Fibroblast of lung (primary cell): ENCODE measurements around the gene GNPTG. TPM values are rescaled to one million over a fixed set of nuclear protein-coding genes. Genes with fewer than 3 reads are reported as not detected.
A peak's percentile ranks its signal among the peaks of the same experiment; 100 is the strongest.

Experiments
- DNase-seq, 2 donors: peaks; one replicate each; pipeline versions ENCODE4 v3.0.0 to v3.0.0-alpha.2; 2010; ENCODE audit warnings: low read depth in 2 of 2
- H2AFZ ChIP-seq: 2 replicates; pipeline ENCODE4 v1.5.1; 2012; ENCODE audit warnings: low read length, control low read depth, inconsistent platforms
- H3K27ac ChIP-seq: 2 replicates; pipeline ENCODE4 v1.5.1; 2011; ENCODE audit warnings: low read length, control low read depth; ENCODE audit not compliant: insufficient read depth
- H3K27me3 ChIP-seq: 2 replicates; pipeline ENCODE4 v1.5.1; 2011; ENCODE audit warnings: mild to moderate bottlenecking, low read length; ENCODE audit not compliant: control insufficient read depth, insufficient read depth
- H3K36me3 ChIP-seq: 2 replicates; pipeline ENCODE4 v1.5.1; 2011; ENCODE audit warnings: low read length; ENCODE audit not compliant: control insufficient read depth, insufficient read depth
- H3K4me1 ChIP-seq: 2 replicates; pipeline ENCODE4 v1.5.1; 2011; ENCODE audit warnings: low read length; ENCODE audit not compliant: control insufficient read depth, insufficient read depth; ENCODE audit errors: extremely low read depth
- H3K4me2 ChIP-seq: 2 replicates; pipeline ENCODE4 v1.5.1; 2011; ENCODE audit warnings: low read length, control low read depth; ENCODE audit not compliant: insufficient read depth; ENCODE audit errors: extremely low read depth
- H3K4me3 ChIP-seq, 4 experiments: fragments of 200-600 bp in 1 of 4; sonication (generic) in 1 of 4; replicated peaks in 1 of 4; 2 replicates each; pipeline ENCODE4 v1.5.1; 2011 to 2016; ENCODE audit warnings: low read length in 4 of 4, low read depth in 3 of 4, mild to moderate bottlenecking in 3 of 4, control low read depth in 2 of 4, inconsistent platforms in 1 of 4, mixed read lengths in 1 of 4; ENCODE audit not compliant: insufficient read depth in 1 of 4; ENCODE audit errors: control extremely low read depth in 1 of 4
- H3K79me2 ChIP-seq: 2 replicates; pipeline ENCODE4 v1.5.1; 2012; ENCODE audit warnings: mild to moderate bottlenecking, low read length, inconsistent platforms; ENCODE audit not compliant: control insufficient read depth, insufficient read depth
- H3K9ac ChIP-seq: 2 replicates; pipeline ENCODE4 v1.5.1; 2011; ENCODE audit warnings: mild to moderate bottlenecking, low read length, control low read depth; ENCODE audit not compliant: insufficient read depth
- H3K9me3 ChIP-seq: 2 replicates; pipeline ENCODE4 v1.5.1; 2012; ENCODE audit warnings: low read depth, low read length; ENCODE audit not compliant: control insufficient read depth, insufficient read depth
- H4K20me1 ChIP-seq: 2 replicates; pipeline ENCODE4 v1.5.1; 2011; ENCODE audit warnings: low read length; ENCODE audit not compliant: control insufficient read depth, insufficient read depth; ENCODE audit errors: extremely low read depth
- EZH2 ChIP-seq: IDR thresholded peaks from 2 replicates; pipeline ENCODE4 v1.5.1; 2012; ENCODE audit warnings: low read length, control low read depth, mild to moderate bottlenecking; ENCODE audit errors: missing control alignments
- polyA plus RNA-seq, 2 donors: library from polyadenylated mRNA; depleted of rRNA in 1 of 2; stranded (reverse) in 1 of 2; unstranded in 1 of 2; fragments of >200 nt; gene quantifications; 2 replicates each; pipeline ENCODE4 v1.2.1, GENCODE V29; 2011 to 2012; ENCODE audit warnings: missing spikeins in 1 of 2
- total RNA-seq: library from RNA; depleted of rRNA; stranded (reverse); fragments of >200 nt; gene quantifications from 2 replicates; pipeline ENCODE4 v1.2.1, GENCODE V29; 2014
- TF ChIP-seq, protein P1 (sequence below), 2 donors: IDR thresholded peaks in 1 of 2; conservative IDR thresholded peaks in 1 of 2; 1 replicate in 1 of 2; 2 replicates in 1 of 2; pipeline ENCODE4 v1.5.1; 2011 to 2012; ENCODE audit warnings: low read length in 2 of 2, control low read depth in 1 of 2, inconsistent platforms in 1 of 2, low read depth in 1 of 2, mild to moderate bottlenecking in 1 of 2

Gene GNPTG
- total and polyA plus RNA-seq, 2 donors (not counting 1 experiment from before 2014, with no cell fraction given), result 40.8 to 43.2 TPM

DNA sequence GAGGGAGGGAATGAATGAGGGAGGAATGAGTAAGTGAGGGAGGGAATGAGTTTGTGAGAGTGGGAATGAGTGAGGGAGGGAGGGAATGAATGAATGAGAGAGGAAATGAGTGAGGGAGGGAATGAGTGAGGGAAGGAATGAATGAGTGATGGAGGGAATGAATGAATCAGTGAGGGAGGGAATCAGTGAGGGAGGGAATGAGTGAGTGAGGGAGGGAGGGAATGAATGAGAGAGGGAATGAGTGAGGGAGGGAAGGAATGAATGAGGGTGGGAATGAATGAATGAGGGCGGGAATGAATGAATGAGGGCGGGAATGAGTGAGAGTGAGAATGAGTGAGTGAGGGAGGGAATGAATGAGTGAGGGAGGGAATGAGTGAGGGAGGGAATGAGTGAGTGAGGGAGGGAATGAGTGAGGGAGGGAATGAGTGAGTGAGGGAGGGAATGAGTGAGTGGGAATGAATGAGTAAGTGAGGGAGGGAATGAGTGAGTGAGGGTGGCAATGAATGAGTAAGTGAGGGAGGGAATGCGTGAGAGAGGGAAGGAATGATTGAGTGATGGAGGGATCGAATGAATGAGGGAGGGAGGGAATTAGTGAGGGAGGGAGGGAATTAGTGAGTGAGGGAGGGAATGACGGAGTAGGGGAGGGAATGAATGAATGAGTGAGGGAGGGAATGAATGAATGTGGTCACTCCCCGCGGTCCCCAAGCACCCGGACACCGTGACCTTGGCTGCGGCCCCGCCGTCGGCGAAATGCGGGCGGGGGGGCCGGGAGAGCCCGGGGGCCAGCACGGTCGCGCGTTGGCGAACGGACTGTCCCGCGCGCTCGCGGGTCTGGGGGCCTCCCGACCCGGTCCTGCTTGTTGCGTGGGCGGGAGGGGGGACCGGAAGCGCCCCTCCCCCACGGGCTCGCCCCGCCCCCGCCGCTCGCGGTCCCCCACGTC is 43.4 kb upstream of the GNPTG start:
- peak overlapping the region; percentile 13 for H3K9ac ChIP-seq

GRCh38 chr16:1308977-1309885 is 42.5 kb upstream of the GNPTG start, which contains the start of gene UBE2I:
Gene UBE2I, plus strand, starts transcription at chr16:1309636. Its CDS starts 4,395 bp downstream, at chr16:1314031.
- no peaks in the 10 kb centered on the region for H3K9me3 ChIP-seq
- peak within 1 kb of the TSS; percentile 79 for H3K4me2 ChIP-seq
- peak within 1 kb of the TSS; percentile 100 for H3K27ac ChIP-seq
- peak within 1 kb of the TSS; percentile 100 for H3K9ac ChIP-seq
- peak within 1 kb of the TSS; percentile 97 for H2AFZ ChIP-seq
- no peaks in the 10 kb centered on the region for H3K27me3 ChIP-seq
- H4K20me1 ChIP-seq, result peaks cover 3% of the 10 kb centered on the region
- H3K4me3 ChIP-seq, result peak within 1 kb of the TSS; percentile 66 to 96 (median 90)
- H3K36me3 ChIP-seq, result peaks cover 10% of the 10 kb centered on the region
- H3K4me1 ChIP-seq, result peaks cover 10% of the 10 kb centered on the region
- H3K79me2 ChIP-seq, result peaks cover 44% of the 10 kb centered on the region
- DNase-seq, result peak; percentile 99
- TF ChIP-seq EZH2, result no peak
- TF ChIP-seq, protein P1, sequence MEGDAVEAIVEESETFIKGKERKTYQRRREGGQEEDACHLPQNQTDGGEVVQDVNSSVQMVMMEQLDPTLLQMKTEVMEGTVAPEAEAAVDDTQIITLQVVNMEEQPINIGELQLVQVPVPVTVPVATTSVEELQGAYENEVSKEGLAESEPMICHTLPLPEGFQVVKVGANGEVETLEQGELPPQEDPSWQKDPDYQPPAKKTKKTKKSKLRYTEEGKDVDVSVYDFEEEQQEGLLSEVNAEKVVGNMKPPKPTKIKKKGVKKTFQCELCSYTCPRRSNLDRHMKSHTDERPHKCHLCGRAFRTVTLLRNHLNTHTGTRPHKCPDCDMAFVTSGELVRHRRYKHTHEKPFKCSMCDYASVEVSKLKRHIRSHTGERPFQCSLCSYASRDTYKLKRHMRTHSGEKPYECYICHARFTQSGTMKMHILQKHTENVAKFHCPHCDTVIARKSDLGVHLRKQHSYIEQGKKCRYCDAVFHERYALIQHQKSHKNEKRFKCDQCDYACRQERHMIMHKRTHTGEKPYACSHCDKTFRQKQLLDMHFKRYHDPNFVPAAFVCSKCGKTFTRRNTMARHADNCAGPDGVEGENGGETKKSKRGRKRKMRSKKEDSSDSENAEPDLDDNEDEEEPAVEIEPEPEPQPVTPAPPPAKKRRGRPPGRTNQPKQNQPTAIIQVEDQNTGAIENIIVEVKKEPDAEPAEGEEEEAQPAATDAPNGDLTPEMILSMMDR (conservative IDR thresholded peaks at IDR 0.05 in 1 of 2, IDR thresholded peaks at IDR 0.05 in 1 of 2; ENCODE audit: low read depth in 1 of 2, low read length in 2 of 2), result no peak

More for the DNA sequence above, 43.4 kb upstream of the GNPTG start:
- Histone ChIP-seq H3K4me3 (peak overlapping the region in 3 of 4 experiments; percentile 1 to 65 (median 49)), H3K9me3 (no peaks in the 10 kb centered on the region), H3K27me3 (no peaks in the 10 kb centered on the region), H3K79me2 (peaks cover 35% of the 10 kb centered on the region), H4K20me1 (peaks cover 3% of the 10 kb centered on the region), H3K27ac (peak overlapping the region; percentile 100), H3K36me3 (peaks cover 6% of the 10 kb centered on the region), H3K4me2 (no peak overlapping the region), H3K4me1 (peaks cover 10% of the 10 kb centered on the region), H2AFZ (no peak overlapping the region)
- DNase-seq, result peak; percentile 33 to 56
- TF ChIP-seq EZH2, result no peak

- peak overlapping the region; percentile 66 to 96 (median 90) for H3K4me3 ChIP-seq
- peak overlapping the region; percentile 63 for H3K27ac ChIP-seq
- peak; percentile 47 to 54 for DNase-seq
- TF ChIP-seq, protein P1 (conservative IDR thresholded peaks at IDR 0.05 in 1 of 2, IDR thresholded peaks at IDR 0.05 in 1 of 2; ENCODE audit: low read depth in 1 of 2, low read length in 2 of 2), result no peak
- TF ChIP-seq EZH2, result no peak
- H3K9me3 ChIP-seq, result no peaks in the 10 kb centered on the region
- H3K9ac ChIP-seq, result peak overlapping the region; percentile 100
- H3K27me3 ChIP-seq, result no peaks in the 10 kb centered on the region
- H3K79me2 ChIP-seq, result peaks cover 53% of the 10 kb centered on the region
- H3K36me3 ChIP-seq, result peaks cover 17% of the 10 kb centered on the region
- peaks cover 3% of the 10 kb centered on the region for H4K20me1 ChIP-seq
- peak overlapping the region; percentile 73 for H3K4me2 ChIP-seq
- H3K4me1 ChIP-seq, result peaks cover 10% of the 10 kb centered on the region
- no peak overlapping the region for H2AFZ ChIP-seq
Observed at GRCh38 chr16:1309888-1310831, 41.6 kb upstream of the GNPTG start.
